Right renal pelvis (tissue), 4 donors: ENCODE data around the gene NSFL1C. TPM values are rescaled to one million over a fixed set of nuclear protein-coding genes. Genes with fewer than 3 reads are reported as not detected.

ENCODE experiments used
- DNase-seq, 4 donors: peaks; one replicate each; pipeline ENCODE4 v3.0.0-alpha.2; 2013; ENCODE audit warnings: low read depth in 4 of 4, low spot score in 3 of 4, missing footprints in 1 of 4
- polyA plus RNA-seq, 4 donors: library from polyadenylated mRNA; unstranded; fragments of 120-200 nt; gene quantifications; one replicate each; pipeline ENCODE4 v1.2.1, GENCODE V29; 2013; ENCODE audit not compliant: insufficient read length in 4 of 4

NSFL1C gene
- polyA plus RNA-seq, 4 donors = 93.9 to 110 (median 103) TPM

DNA sequence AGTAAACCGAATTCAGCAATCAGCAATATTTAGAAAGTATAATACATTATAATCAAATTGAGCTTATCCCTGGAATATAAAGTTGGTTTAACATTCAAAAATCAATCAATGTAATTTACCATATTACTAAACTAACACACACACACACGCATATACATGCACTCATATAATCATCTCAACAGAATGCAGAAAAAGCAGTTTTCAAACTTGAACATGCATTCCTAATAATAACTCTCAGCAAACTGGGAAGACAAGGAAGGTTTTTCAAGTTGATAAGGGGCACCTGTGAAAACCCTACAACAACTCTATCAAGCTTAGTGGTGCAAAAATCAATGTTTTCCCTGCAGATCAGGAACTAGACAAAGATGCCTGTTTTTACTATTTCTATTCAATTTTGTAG lies 19.9 kb upstream of the NSFL1C start:
- DNase-seq = no peak

GRCh38 chr20:1484438-1485116 lies 17.9 kb upstream of the NSFL1C start:
- no peak for DNase-seq

GRCh38 chr20:1479831-1480595 lies 13.4 kb upstream of the NSFL1C start:
- DNase-seq = no peak

- DNase-seq = no peak
Observed at GRCh38 chr20:1478566-1478965, 11.9 kb upstream of the NSFL1C start.

DNA sequence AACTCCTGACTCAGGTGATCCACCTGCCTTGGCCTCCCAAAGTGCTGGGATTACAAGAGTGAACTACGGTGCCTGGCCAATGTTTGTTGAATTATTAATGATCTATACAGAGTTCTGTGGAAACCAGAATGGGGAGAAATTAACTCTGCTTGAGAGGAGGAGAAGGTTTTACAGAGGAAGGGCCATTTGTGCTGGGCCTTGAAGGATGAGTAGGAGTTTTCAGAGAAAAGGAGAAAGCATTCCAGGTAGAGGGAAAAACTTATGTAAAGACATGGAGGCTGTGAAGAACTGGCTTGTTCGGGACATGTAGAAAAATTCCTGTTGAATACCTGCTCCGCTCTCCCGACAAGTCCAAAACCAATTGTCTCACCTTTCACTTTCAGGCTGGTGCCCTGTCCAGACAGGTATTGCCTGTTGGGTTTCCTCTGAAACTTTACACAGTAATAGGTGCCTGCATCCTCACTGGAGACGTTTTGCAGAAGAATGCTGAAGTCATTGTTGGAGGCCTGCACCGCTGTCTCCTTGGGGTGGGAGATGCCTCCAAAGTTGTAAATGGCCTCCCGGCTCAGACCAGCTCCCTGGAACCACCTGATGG lies 11.3 kb upstream of the NSFL1C start:
- no peak for DNase-seq

- DNase-seq = no peak
Observed at GRCh38 chr20:1474817-1475603, 8.4 kb upstream of the NSFL1C start.

GRCh38 chr20:1474325-1474724 lies 7.7 kb upstream of the NSFL1C start:
- DNase-seq = no peak

DNA sequence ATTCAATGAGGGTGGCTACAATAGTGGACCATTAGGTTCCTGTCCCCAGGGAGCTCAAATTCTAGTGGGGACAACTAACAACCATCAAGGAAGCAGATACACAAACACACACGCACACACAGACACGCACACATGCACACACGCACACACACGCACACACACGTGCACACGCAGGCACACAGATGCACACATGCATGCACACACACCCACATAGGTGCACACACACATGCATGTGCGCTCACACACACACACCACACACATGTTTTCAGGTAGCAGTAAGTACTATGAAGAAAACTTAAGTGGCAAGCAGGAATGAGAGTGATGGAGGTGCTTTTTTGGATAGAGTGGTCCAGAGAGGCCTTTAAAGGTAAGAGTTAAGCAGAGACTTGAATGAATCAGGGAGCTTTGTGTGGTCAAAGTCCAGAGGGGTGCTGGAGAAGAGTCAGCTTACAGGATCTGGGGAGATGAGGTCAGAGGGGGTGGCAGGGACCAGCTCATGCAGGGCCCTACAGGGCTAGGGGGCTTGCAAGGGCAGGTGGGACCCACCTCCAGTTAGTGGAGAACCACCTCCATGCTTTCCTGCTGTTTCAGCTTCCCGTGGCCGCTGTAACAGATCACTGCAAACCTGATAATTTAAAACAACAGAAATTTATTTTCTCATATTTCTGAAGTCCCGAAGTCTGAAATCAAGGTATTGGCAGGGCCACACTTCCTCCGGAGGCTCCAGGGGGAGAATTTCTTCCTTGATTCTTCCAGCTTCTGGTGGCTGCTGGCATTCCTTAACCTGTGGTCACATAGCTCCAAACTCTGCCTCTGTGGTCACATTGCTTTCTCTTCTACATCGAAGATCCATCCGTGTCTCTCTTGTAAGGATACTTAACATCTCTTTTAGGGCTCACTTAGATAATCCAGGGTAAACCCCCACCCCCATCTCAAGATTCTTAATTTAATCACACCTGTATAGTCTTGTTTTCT lies 6.9 kb upstream of the NSFL1C start:
- no peak for DNase-seq

- no peak for DNase-seq
Observed at GRCh38 chr20:1472556-1473245, 6.1 kb upstream of the NSFL1C start.

DNA sequence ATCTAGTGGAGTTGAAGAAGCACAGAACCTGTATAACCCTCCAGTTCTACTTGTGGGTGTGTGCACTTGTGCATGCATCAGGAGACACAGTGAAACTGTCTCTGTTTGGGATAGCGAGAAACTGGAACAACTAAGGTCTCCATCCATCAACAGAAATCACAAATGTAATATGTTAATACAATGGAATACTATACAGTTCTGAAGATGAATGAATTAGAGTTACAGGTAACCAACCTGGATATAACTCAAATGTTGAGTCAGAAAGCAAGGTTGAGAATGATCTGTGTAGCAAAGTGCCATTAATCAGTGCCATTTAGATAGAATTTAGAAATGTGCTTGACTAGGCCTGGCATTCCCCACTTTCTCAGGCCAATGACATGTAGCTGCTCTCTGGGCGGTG lies 4.6 kb upstream of the NSFL1C start:
- no peak for DNase-seq

GRCh38 chr20:1469925-1470571 lies 3.4 kb upstream of the NSFL1C start:
- peak; percentile 37 to 72 (median 61) for DNase-seq

GRCh38 chr20:1469306-1469905 lies 2.8 kb upstream of the NSFL1C start:
- DNase-seq = no peak

- no peak for DNase-seq
Observed at GRCh38 chr20:1468117-1468624, 1.5 kb upstream of the NSFL1C start.

DNA sequence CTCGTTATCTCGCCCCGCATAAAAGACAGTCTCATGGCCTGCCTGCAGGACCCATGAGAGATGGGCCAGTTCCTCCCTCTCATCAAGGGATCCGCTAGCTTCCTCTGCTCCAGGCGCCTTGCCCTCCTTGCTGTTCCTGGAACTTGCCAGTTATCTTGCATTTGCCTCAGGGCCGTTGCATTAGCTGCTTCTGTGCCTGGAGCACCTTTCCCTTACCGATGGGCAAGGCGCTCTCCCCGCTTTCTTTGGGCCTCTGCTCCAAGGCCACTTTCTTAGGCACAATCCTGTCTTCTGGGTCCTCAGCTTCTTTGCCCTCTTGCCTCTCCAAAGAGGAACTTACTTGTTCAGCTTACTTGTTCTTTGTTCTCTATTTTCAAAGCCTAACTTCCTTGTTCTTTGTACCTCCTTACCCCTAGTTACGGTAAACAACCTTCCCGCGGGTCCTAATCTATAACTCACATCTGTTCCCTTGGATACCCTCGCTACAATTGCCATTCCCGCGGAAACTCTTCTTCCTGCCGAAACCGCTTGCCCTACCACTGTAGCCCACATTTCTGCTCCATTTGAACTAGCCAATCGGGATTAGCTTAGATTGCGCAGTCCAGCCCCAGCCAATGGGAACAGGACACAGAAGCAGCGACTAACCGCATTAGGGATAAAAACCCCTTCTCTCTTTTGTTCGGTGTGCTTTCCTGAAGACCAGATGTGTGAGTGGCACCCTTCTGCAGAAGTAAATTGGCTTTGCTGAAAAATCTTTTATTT lies 887 bp upstream of the NSFL1C start:
- no peak for DNase-seq

DNA sequence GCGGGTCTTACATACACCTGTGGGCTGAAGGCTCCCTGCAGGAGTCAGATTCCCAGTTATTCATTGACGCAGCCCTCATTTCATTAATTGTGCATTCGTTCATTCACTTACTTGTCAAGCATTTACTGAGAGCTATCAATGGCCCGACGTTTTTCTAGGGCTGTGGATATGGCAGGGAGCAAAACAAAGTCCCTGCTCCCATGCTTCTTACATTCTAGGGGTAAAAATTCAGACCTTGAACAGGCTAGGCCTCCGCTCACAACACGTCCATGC lies 369 bp upstream of the NSFL1C start:
- DNase-seq = no peak

- no peak for DNase-seq
Observed at GRCh38 chr20:1465470-1466210, 1.0 kb downstream of the NSFL1C start.

- no peak for DNase-seq
Observed at GRCh38 chr20:1463971-1464570, 2.6 kb downstream of the NSFL1C start.
